ENCODE data around the gene PRSS12.

Gene PRSS12

DNA sequence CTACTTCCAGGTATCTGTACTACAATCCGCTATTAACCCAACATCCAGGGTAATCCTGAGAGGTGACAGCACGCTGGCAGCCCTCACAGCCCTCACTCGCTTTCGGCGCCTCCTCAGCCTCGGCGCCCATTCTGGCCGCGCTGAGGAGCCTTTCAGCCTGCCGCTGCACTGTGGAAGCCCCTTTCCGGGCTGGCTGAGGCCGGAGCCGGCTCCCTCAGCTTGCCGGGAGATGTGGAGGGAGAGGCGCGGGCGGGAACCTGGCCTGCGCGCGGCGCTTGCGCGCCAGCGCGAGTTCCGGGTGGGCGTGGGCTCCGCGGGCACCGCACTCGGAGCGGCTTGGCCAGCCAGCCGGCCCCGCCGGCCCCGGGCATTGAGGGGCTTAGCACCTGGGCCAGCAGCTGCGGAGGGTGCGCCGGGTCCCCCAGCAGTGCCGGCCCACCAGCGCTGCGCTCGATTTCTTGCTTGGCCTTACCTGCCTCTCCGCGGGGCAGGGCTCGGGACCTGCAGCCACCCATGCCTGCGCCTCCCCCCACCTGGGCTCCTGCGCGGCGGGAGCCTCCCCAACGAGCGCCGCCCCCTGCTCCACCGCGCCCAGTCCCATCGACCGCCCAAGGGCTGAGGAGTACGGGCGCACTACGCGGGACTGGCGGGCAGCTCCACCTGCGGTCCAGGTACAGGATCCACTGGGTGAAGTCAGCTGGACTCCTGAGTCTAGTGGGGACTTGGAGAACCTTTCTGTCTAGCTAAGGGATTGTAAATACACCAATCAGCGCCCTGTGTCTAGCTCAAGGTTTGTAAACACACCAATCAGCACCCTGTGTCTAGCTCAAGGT is 87.3 kb downstream of the PRSS12 start:
- H3K4me3 ChIP-seq (ENCODE audit: low read depth, low read length): no peak overlapping the region
- TF ChIP-seq, protein P1, sequence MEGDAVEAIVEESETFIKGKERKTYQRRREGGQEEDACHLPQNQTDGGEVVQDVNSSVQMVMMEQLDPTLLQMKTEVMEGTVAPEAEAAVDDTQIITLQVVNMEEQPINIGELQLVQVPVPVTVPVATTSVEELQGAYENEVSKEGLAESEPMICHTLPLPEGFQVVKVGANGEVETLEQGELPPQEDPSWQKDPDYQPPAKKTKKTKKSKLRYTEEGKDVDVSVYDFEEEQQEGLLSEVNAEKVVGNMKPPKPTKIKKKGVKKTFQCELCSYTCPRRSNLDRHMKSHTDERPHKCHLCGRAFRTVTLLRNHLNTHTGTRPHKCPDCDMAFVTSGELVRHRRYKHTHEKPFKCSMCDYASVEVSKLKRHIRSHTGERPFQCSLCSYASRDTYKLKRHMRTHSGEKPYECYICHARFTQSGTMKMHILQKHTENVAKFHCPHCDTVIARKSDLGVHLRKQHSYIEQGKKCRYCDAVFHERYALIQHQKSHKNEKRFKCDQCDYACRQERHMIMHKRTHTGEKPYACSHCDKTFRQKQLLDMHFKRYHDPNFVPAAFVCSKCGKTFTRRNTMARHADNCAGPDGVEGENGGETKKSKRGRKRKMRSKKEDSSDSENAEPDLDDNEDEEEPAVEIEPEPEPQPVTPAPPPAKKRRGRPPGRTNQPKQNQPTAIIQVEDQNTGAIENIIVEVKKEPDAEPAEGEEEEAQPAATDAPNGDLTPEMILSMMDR (IDR thresholded peaks at IDR 0.05; ENCODE audit: borderline replicate concordance, insufficient read depth, low read depth, low read length): no peak

DNA sequence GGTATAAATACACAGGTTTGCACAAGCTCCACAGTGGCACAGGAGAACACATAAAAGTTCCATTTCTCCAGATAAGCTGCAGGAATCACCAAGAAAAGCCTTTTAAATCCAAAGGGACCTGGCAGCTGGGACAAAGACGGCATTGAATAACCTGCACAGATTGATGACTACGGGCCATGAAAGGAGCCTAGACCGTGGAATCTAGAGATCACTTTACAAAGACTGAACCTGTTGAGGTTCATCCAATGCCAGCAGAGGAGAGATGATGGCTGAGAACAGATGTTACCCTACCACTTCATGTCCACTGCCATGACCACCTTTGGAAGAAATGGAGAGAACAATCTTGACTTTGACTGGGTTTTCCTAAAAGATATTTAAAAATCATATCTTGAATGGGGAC is 88.7 kb downstream of the PRSS12 start:
- no peak overlapping the region for H3K4me3 ChIP-seq (ENCODE audit: low read depth, low read length)
- TF ChIP-seq, protein P1 (IDR thresholded peaks at IDR 0.05; ENCODE audit: borderline replicate concordance, insufficient read depth, low read depth, low read length): no peak

GRCh38 chr4:118260309-118260708 is 92.5 kb downstream of the PRSS12 start:
- no peak overlapping the region for H3K4me3 ChIP-seq (ENCODE audit: low read depth, low read length)
- TF ChIP-seq, protein P1 (IDR thresholded peaks at IDR 0.05; ENCODE audit: borderline replicate concordance, insufficient read depth, low read depth, low read length): no peak

DNA sequence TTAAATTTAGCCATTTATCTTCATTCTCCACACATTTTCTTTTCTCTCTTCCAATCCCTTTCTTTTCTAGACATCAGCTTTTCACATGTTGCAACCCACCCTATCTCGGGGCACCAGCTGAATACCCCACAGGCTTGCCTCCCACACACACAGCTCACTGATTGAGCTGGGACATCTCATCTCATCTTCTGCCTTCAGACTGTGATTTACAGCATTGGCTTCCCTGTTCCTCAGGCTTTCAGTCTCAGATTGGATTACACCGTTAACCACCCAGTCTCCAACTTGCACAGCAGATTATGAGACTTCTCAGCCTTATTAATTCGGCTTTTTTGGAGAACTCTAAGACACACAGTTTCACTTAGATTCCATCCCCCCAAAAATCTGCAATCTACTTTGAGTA is 93.7 kb downstream of the PRSS12 start:
- TF ChIP-seq, protein P1 (IDR thresholded peaks at IDR 0.05; ENCODE audit: borderline replicate concordance, insufficient read depth, low read depth, low read length): no peak
- H3K4me3 ChIP-seq (ENCODE audit: low read depth, low read length): no peak overlapping the region

DNA sequence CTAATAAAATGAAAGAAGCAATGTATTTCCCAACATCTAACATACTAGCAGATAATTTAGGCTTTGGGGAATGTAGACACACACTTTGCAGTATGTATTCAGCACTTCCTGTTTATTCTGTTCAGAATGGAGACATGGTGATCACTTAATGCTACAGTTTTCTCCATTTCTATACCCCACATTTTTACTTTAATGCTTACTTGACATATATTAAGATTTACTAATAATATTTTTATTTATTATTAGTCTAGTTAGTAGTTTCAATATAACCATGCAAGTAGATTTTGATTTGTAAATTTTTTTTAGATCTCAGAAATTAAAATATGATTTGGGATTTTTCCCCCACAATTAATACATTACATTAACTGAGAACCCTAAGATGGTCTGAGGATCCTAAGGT is 98.4 kb downstream of the PRSS12 start:
- no peak overlapping the region for H3K4me3 ChIP-seq (ENCODE audit: low read depth, low read length)
- TF ChIP-seq, protein P1 (IDR thresholded peaks at IDR 0.05; ENCODE audit: borderline replicate concordance, insufficient read depth, low read depth, low read length): no peak

GRCh38 chr4:118249890-118250289 is 102.9 kb downstream of the PRSS12 start:
- TF ChIP-seq, protein P1 (IDR thresholded peaks at IDR 0.05; ENCODE audit: borderline replicate concordance, insufficient read depth, low read depth, low read length): no peak
- no peak overlapping the region for H3K4me3 ChIP-seq (ENCODE audit: low read depth, low read length)

DNA sequence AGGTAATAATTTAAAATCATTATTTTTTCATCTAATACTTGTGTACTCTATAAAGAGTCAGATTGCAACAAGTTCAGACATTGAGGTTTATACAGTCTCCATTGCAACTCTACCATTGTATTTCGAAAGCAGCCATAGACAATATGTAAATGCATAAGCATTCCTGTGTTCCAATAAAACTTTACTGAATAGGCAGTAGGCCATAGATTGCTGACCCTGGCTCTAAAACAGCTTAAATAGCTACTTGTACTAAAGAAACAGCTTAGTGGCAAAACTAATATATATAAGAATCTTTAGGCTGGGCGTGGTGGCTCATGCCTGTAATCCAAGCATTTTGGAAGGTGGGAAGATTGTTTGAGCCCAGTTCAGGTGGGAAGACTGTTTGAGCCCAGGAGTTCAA is 115.3 kb downstream of the PRSS12 start:
- TF ChIP-seq, protein P1 (IDR thresholded peaks at IDR 0.05; ENCODE audit: borderline replicate concordance, insufficient read depth, low read depth, low read length): no peak
- H3K4me3 ChIP-seq (ENCODE audit: low read depth, low read length): no peak overlapping the region
